Small intestine (tissue), 7 donors: Measurements from ENCODE around the gene DAP3. TPM values are rescaled to one million over a fixed set of nuclear protein-coding genes. Genes with fewer than 3 reads are reported as not detected.
"Not testable (repeated sequence)": the region's sequence is repeated elsewhere in the genome, so short reads cannot be mapped to it uniquely, and the experiment has no call there.

ENCODE experiments used
- DNase-seq, 2 donors: peaks; one replicate each; pipeline versions ENCODE4 v3.0.0 to v3.0.0-alpha.2; 2013
- FAIRE-seq: peaks from 2 replicates; lab custom pipeline; 2012; peaks lifted over from hg19 to GRCh38; lab: Jason Lieb, UNC
- H3K27ac ChIP-seq, 3 donors: one replicate each; pipeline ENCODE4 v1.5.1; 2013; ENCODE audit warnings: low read length in 2 of 3, mild to moderate bottlenecking in 2 of 3, control low read depth in 1 of 3, inconsistent platforms in 1 of 3, low read depth in 1 of 3, moderate library complexity in 1 of 3
- H3K27me3 ChIP-seq, 3 donors: one replicate each; pipeline ENCODE4 v1.6.1; 2013; ENCODE audit warnings: low read length in 3 of 3, inconsistent platforms in 1 of 3; ENCODE audit not compliant: control insufficient read depth in 3 of 3, insufficient read depth in 3 of 3
- H3K36me3 ChIP-seq, 3 donors: one replicate each; pipeline ENCODE4 v1.6.1; 2013; ENCODE audit warnings: low read length in 3 of 3, inconsistent platforms in 1 of 3, low read depth in 1 of 3, mild to moderate bottlenecking in 1 of 3, moderate library complexity in 1 of 3; ENCODE audit not compliant: control insufficient read depth in 3 of 3, insufficient read depth in 2 of 3
- H3K4me1 ChIP-seq, 3 donors: one replicate each; pipeline ENCODE4 v1.6.1; 2013; ENCODE audit warnings: low read length in 2 of 3, inconsistent platforms in 1 of 3, low read depth in 1 of 3, mild to moderate bottlenecking in 1 of 3, moderate library complexity in 1 of 3; ENCODE audit not compliant: control insufficient read depth in 3 of 3, insufficient read depth in 2 of 3
- H3K4me3 ChIP-seq, 3 donors: one replicate each; pipeline ENCODE4 v1.5.1; 2013; ENCODE audit warnings: low read length in 3 of 3, control low read depth in 1 of 3, inconsistent platforms in 1 of 3, low read depth in 1 of 3, mild to moderate bottlenecking in 1 of 3, moderate library complexity in 1 of 3
- H3K9me3 ChIP-seq, 2 donors: one replicate each; pipeline ENCODE4 v1.6.1; 2013; ENCODE audit warnings: low read depth in 1 of 2, low read length in 1 of 2; ENCODE audit not compliant: control insufficient read depth in 2 of 2, insufficient read depth in 1 of 2
- WGBS, 3 donors: extraction: QIAGEN DNeasy Blood & Tissue Kit; methylation state at CpG; one replicate each; pipeline ENCODE4 v1.1.7; 2013; 5-methylcytosine and 5-hydroxymethylcytosine counted together
- polyA plus RNA-seq, 4 donors: library from polyadenylated mRNA; stranded (reverse) in 3 of 4; unstranded in 1 of 4; fragments of 200-250 nt in 3 of 4; fragments of 120-200 nt in 1 of 4; gene quantifications; one replicate each; pipeline versions ENCODE4 v1.2.1 to v1.2.3, GENCODE V29; 2013
- donor health status: healthy with polysubstance abuse.
- donor health status: control.
- donor health status: control.
- donor health status: Bipolar disorder and iron deficiency.
- donor health status: healthy.

Gene DAP3
- polyA plus RNA-seq, 4 donors: 86.5 to 97.8 (median 91.4) TPM

DNA sequence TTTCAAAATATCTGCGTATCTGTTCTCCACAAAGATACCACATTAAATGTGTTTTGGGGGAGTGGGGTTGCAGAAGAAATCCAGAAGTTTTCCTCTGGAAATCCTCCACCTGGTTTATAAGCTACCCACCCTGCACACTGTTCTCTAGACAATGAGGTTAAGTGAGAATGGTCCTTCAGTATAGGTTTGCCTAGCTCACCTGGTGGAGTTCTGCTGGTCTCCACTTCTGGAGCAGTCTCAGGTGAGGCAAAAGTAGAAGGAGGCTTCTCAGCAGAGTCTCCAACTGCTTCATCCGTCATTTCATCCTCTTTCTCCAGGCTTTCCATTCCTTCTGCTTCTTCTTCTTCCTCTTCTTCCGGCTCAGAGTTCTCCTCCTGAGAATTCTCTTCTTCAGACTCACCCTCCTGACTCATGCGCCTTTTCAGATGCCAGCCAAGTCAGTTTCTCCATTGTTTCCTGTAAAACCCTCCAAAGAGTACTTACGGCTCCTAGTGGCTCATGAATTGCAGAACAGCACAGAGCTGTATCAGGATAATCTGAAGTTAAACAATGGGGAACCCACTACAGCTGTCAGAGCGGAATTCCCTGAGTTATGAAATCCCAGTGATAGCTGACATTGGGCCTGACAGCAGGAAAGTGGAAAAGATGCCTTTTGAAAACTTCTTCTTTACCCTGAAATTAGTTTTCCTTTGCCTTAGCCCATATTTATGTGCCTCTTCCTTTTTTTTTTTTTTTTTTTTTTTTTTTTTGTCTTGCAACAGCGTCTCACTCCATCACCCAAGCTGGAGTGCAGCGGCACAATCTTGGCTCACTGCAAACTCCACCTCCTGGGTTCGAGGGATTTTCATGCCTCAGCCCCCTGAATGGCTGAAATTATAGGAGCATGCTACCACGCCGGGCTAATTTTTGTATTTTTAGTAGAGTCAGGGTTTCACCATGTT is 40.4 kb upstream of the DAP3 start:
- peaks cover 0 to 2% (median 0%) of the 10 kb centered on the region in 3 donors for H3K36me3 ChIP-seq
- no peak for FAIRE-seq
- H3K4me3 ChIP-seq: peak overlapping the region in 1 of 3 donors; percentile 22
- 43 to 49% (median 48%) methylated on average over 11 of the region's 11 CpGs for WGBS, 3 donors
- peak; percentile 57 to 79 for DNase-seq
- H3K4me1 ChIP-seq: peaks cover 0 to 2% (median 0%) of the 10 kb centered on the region in 3 donors
- H3K9me3 ChIP-seq: peaks cover 0 to 21% of the 10 kb centered on the region in 2 donors
- H3K27ac ChIP-seq: peak overlapping the region in 2 of 3 donors; percentile 50 to 68
- H3K27me3 ChIP-seq: peaks cover 0 to 4% (median 0%) of the 10 kb centered on the region in 3 donors

DNA sequence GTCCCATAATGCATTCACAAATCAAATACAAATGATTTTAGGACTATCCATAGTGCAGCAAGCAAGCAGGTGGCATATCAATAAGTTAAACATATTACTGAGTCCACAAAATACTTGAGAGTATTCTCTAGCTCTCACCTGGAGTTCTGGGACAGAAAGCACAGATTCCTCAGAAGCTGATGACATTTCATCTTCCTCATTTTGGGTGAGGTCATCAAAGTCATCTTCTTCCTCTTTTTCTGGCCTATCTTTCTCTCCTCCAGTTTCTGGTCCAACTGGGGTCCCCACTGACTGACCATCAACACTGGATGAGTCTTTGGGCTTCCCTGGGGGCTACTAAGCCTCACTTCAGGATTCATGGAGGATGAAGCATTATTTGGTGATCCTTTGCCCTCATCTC is 39.2 kb upstream of the DAP3 start:
- peaks cover 0 to 11% of the 10 kb centered on the region in 2 donors for H3K9me3 ChIP-seq
- DNase-seq (no peak), FAIRE-seq (no peak)
- H3K27ac ChIP-seq: no peak overlapping the region
- no peak overlapping the region for H3K4me3 ChIP-seq
- no peaks in the 10 kb centered on the region for H3K36me3 ChIP-seq
- peaks cover 0 to 4% (median 0%) of the 10 kb centered on the region in 3 donors for H3K27me3 ChIP-seq
- H3K4me1 ChIP-seq: no peaks in the 10 kb centered on the region

DNA sequence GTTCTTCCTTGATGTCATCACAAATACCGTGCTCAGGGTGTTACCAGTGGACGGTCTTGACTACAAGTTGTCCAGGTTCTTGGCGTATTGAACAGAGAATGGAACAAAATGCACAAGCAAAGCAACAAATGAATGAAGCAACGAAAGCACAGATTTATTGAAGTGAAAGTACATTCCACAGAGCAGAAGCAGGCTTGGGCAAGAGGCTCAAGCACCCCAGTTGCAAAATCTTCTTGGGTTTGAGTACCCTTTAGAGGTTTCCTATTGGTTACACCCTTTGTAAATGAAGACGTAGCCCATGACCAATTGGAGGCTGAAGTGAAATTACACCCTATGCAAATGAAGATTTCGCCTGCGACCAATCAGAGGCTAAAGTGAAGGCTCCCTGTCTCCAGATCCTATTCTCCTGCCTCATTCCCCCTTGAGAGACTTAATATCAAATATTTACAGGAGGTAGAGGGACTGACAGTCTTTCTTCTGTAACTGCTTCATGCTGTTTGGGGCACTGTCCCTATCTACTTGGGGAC is 38.6 kb upstream of the DAP3 start:
- H3K4me3 ChIP-seq: no peak overlapping the region
- peaks cover 0 to 11% of the 10 kb centered on the region in 2 donors for H3K9me3 ChIP-seq
- H3K36me3 ChIP-seq: no peaks in the 10 kb centered on the region
- DNase-seq: no peak
- H3K27me3 ChIP-seq: peaks cover 0 to 4% (median 0%) of the 10 kb centered on the region in 3 donors
- FAIRE-seq: no peak
- H3K27ac ChIP-seq: no peak overlapping the region
- WGBS, 3 donors: 91 to 94% (median 93%) methylated on average over 7 of the region's 7 CpGs
- no peaks in the 10 kb centered on the region for H3K4me1 ChIP-seq

DNA sequence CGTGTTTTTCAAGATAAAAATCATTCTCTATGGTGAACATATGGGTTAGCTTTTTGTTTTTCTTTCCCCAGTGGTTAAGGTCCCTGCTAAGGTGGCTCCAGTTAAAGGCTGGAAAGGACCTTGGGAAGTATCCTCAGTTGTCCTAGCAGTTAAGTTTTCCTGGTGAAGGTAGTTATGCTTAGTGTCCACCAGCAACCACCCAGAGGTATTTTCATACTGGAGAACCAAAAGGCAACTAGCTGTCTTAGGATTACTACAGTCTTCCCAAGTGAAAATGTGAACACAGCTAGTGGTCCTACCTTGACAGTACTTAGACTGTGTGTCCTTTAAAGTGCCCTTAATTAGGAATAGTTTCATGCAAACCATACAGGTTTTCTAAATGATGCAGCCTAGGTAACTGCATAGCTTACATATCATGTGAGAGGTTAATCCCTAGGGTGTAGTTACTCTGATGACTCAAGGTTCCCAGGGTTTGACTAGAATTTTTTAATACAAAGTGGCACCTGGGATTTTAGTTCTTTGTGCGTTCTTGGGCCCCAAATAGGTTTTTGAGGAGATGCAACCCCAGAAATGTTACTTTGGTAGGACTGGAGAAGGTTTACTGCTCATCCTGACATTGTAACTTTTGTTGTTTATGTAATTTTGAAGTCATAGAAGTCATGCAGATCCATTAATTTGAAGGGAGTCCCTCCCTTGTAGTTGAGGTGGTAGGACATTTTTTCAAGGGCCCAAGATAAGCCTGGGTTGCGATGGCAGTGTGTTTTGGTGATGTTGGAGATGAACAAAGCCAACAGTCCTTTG is 36.8 kb upstream of the DAP3 start:
- FAIRE-seq (no peak), DNase-seq (no peak)
- Histone ChIP-seq H3K9me3 (peaks cover 0 to 11% of the 10 kb centered on the region in 2 donors), H3K27me3 (peaks cover 0 to 4% (median 0%) of the 10 kb centered on the region in 3 donors), H3K4me1 (no peaks in the 10 kb centered on the region), H3K27ac (no peak overlapping the region), H3K4me3 (no peak overlapping the region), H3K36me3 (no peaks in the 10 kb centered on the region)
- 59 to 72% (median 61%) methylated on average over 3 of the region's 3 CpGs for WGBS, 3 donors

DNA sequence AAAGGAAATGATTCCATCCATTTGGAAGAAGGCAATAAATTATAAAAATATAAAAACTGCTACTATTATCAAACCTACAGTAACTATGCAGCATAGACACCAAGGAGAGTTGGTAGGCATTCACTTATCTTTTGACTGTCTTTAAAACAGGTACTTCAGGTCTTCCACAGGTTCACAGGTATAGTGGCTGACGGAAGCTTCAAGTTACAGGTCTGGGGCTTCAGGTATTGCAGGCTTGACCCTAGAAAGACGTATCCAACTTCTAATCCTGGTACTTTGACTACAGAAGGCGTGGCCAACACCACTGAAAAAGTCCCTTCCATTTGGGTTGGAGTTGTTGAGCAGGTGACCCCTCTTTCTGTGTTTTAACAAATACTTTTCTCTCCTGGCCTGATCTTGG is 35.9 kb upstream of the DAP3 start:
- DNase-seq (no peak), FAIRE-seq (no peak)
- Histone ChIP-seq H3K36me3 (no peaks in the 10 kb centered on the region), H3K27ac (no peak overlapping the region), H3K27me3 (peaks cover 0 to 4% (median 0%) of the 10 kb centered on the region in 3 donors), H3K4me3 (no peak overlapping the region), H3K4me1 (no peaks in the 10 kb centered on the region), H3K9me3 (peaks cover 0 to 11% of the 10 kb centered on the region in 2 donors)
- WGBS, 3 donors: 80 to 86% (median 82%) methylated on average over 3 of the region's 3 CpGs

DNA sequence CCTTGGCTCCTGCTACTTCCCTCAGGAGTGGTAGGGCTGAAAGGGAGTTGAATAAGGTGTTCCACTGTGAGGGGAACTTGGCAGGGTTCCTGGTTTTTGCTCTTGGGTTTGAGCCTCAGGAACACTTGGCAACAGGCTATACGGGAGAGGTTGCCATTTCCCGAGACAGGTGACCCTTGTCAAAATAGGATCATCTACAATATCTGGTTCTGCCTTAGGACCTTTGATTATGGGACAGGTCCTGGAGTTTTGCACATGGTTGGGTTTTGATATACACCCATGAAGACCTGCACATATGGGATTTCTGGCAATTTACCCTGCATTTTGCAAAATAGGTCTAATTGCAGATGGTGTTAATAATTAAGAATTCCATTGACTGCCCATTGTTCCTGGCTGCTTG is 31.4 kb upstream of the DAP3 start:
- H3K27me3 ChIP-seq: no peaks in the 10 kb centered on the region
- 70 to 85% (median 82%) methylated on average over 2 of the region's 2 CpGs for WGBS, 3 donors
- DNase-seq (no peak), FAIRE-seq (no peak)
- no peaks in the 10 kb centered on the region for H3K4me1 ChIP-seq
- no peak overlapping the region for H3K4me3 ChIP-seq
- no peak overlapping the region for H3K27ac ChIP-seq
- peaks cover 8 to 26% (median 13%) of the 10 kb centered on the region in 3 donors for H3K36me3 ChIP-seq
- no peaks in the 10 kb centered on the region for H3K9me3 ChIP-seq

DNA sequence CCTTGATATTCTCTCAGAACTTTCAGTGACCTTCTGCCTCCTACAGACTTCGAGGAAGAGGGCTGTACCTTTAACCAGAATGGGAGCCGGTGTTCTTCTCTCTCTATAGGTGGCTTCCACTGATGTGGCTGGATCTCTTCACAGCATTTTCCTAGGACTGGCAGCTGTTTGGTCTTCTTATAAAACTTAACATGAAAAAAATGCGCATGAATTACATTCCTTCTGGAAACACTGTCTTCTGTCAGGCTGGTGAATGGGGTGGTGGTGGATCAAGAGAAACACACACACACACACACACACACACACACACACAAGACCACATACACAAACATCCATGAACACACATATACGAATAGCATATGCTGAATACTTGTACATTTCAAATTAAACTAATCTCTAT is 27.7 kb upstream of the DAP3 start:
- not testable (repeated sequence) for DNase-seq, H3K27ac ChIP-seq, H3K27me3 ChIP-seq, H3K9me3 ChIP-seq, H3K4me3 ChIP-seq, FAIRE-seq, H3K4me1 ChIP-seq
- 86 to 92% (median 92%) methylated on average over 2 to 3 of the region's 4 CpGs for WGBS, 3 donors
- peaks cover 13 to 57% (median 14%) of the 10 kb centered on the region in 3 donors for H3K36me3 ChIP-seq
